ENCODE results near the gene DAPK1.

DNA sequence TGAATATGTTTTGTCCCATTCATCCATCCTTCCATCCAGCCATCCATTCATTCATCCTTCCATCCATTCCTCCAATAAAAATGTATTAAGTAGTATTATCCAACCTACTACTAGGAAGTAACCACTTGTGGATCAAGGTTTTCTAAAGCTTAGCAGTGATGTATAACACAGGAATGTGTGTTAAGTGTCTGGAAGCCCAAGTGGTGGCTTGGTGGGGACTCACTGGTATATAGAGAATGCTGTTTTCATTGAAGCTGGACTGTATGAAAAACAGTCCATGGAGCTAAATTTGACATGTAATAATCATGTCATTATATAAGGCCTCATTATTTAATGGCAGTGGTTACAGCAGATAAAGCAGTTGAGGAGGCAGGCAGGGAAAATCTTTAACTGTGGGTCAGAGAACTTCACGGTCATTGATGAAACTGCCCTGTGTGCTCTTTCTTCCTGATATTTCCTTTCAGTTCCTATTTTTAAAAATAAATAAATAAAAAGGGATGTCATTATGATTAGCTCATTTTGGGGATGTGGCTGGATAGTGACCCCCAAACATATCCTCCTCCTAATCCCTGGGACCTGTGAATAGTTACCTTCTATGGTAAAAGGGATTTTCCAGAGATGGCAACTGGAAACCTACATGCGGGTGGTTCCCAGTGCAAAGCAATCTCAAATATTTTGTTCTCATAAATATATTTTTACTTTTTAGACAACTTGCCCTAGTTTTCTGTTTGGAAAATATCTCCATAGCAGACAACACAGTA is 82.3 kb downstream of the DAPK1 start:
- no peak for TF ChIP-seq CTCF (IDR thresholded peaks at IDR 0.05)
- TF ChIP-seq EZH2 (IDR thresholded peaks at IDR 0.05; ENCODE audit: borderline replicate concordance, insufficient read depth, low read depth, low read length, poor library complexity, severe bottlenecking): no peak
